ENCODE results near the gene TXLNG. TPM values are rescaled to one million over a fixed set of nuclear protein-coding genes. Genes with fewer than 3 reads are reported as not detected.

The TXLNG gene
- total RNA-seq, 1 experiment from 2014 or later = 10.2 TPM

DNA sequence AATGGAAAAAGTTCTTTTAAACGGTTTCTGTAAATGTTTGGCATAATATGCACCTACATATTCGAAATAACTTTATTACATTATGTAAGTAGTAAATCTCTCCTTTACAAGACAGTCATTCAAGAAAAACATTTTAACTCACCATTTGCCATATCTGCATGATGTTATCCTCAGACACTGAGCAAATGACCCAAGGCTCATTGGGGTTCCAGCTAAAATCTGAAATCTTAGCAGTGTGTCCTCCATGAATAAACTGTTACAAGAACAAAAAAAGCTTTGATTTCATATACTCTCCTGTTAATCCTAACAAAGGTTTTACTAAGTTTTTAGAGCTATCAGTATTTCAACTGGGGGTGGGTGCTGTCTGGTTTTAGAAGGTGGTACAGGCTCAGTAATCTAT lies 59.4 kb downstream of the TXLNG start:
- ChIA-PET CTCF (no interaction called here), POLR2A (no interaction called here)
- peaks cover 7% of the 10 kb centered on the region for H3K36me3 ChIP-seq (ENCODE audit: control insufficient read depth, insufficient read depth, low read length)

DNA sequence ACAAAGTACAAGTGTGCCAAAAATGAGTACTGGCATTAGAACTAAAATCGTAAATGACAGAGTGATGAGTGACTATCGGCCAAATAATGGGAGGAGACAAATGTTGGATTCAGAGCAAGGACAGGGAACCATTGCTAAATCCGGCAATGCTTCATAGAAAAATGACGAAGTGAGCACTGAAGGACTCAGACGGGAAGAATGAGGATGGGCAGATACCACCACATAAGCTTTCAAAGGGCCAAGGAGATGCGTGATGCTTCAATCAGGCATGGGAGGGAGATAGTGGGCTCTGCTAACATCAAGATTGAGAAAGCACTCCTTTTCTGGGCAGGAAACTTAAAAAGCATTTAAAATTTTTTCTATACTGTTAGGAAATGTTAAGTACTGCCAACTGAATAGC lies 62.3 kb downstream of the TXLNG start:
- H3K9me3 ChIP-seq (ENCODE audit: control insufficient read depth, insufficient read depth, low read depth, low read length) = no peaks in the 10 kb centered on the region
- BruUV-seq (replicated peaks) = no TSS peak
- intact Hi-C loops (cut with micrococcal nuclease; ENCODE audit: unreplicated experiment) (no loop called here), in situ Hi-C loops (cut with HindIII; ENCODE audit: low pct_unique_long_range_greater_than_20kb, low sequenced_read_pairs) (no loop called here)
- DNase-seq (ENCODE audit: low read depth, low spot score) = no peak
- peaks cover 7% of the 10 kb centered on the region for H3K36me3 ChIP-seq (ENCODE audit: control insufficient read depth, insufficient read depth, low read length)
- no peaks in the 10 kb centered on the region for H3K27me3 ChIP-seq (ENCODE audit: control insufficient read depth, insufficient read depth, low read length)
- H3K4me1 ChIP-seq (ENCODE audit: control insufficient read depth, insufficient read depth, low read length) = no peaks in the 10 kb centered on the region
- H3K27ac ChIP-seq (ENCODE audit: low read length) = no peak overlapping the region
- no peak for ATAC-seq
- no peak overlapping the region for H3K4me3 ChIP-seq (ENCODE audit: low read depth in 2 of 2, low read length in 2 of 2)
- ChIA-PET POLR2A (no interaction called here), CTCF (no interaction called here)
- no peak for TF ChIP-seq SIN3A (IDR thresholded peaks at IDR 0.05; ENCODE audit: borderline replicate concordance, insufficient read depth, low read depth, low read length)

More for the DNA sequence above, 59.4 kb downstream of the TXLNG start:
- intact Hi-C loops (cut with micrococcal nuclease; ENCODE audit: unreplicated experiment) (no loop called here), in situ Hi-C loops (cut with HindIII; ENCODE audit: low pct_unique_long_range_greater_than_20kb, low sequenced_read_pairs) (no loop called here)
- DNase-seq (ENCODE audit: low read depth, low spot score) = no peak
- ATAC-seq = no peak
- Histone ChIP-seq H3K4me3 (ENCODE audit: low read depth in 2 of 2, low read length in 2 of 2) (no peak overlapping the region), H3K27me3 (ENCODE audit: control insufficient read depth, insufficient read depth, low read length) (no peaks in the 10 kb centered on the region), H3K4me1 (ENCODE audit: control insufficient read depth, insufficient read depth, low read length) (no peaks in the 10 kb centered on the region), H3K27ac (ENCODE audit: low read length) (no peak overlapping the region), H3K9me3 (ENCODE audit: control insufficient read depth, insufficient read depth, low read depth, low read length) (no peaks in the 10 kb centered on the region)
- BruUV-seq (replicated peaks) = no TSS peak
- TF ChIP-seq SIN3A (IDR thresholded peaks at IDR 0.05; ENCODE audit: borderline replicate concordance, insufficient read depth, low read depth, low read length) (no peak), TCF7L2 (IDR thresholded peaks at IDR 0.05; ENCODE audit: low read depth, low read length) (no peak), POLR2AphosphoS5 (IDR thresholded peaks at IDR 0.05; ENCODE audit: low read depth, low read length) (no peak)
- TF ChIP-seq, protein P1, sequence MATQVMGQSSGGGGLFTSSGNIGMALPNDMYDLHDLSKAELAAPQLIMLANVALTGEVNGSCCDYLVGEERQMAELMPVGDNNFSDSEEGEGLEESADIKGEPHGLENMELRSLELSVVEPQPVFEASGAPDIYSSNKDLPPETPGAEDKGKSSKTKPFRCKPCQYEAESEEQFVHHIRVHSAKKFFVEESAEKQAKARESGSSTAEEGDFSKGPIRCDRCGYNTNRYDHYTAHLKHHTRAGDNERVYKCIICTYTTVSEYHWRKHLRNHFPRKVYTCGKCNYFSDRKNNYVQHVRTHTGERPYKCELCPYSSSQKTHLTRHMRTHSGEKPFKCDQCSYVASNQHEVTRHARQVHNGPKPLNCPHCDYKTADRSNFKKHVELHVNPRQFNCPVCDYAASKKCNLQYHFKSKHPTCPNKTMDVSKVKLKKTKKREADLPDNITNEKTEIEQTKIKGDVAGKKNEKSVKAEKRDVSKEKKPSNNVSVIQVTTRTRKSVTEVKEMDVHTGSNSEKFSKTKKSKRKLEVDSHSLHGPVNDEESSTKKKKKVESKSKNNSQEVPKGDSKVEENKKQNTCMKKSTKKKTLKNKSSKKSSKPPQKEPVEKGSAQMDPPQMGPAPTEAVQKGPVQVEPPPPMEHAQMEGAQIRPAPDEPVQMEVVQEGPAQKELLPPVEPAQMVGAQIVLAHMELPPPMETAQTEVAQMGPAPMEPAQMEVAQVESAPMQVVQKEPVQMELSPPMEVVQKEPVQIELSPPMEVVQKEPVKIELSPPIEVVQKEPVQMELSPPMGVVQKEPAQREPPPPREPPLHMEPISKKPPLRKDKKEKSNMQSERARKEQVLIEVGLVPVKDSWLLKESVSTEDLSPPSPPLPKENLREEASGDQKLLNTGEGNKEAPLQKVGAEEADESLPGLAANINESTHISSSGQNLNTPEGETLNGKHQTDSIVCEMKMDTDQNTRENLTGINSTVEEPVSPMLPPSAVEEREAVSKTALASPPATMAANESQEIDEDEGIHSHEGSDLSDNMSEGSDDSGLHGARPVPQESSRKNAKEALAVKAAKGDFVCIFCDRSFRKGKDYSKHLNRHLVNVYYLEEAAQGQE (IDR thresholded peaks at IDR 0.05; ENCODE audit: insufficient read depth in 1 of 2, low read depth in 2 of 2, low read length in 1 of 2) = no peak
- TF ChIP-seq, protein P2, sequence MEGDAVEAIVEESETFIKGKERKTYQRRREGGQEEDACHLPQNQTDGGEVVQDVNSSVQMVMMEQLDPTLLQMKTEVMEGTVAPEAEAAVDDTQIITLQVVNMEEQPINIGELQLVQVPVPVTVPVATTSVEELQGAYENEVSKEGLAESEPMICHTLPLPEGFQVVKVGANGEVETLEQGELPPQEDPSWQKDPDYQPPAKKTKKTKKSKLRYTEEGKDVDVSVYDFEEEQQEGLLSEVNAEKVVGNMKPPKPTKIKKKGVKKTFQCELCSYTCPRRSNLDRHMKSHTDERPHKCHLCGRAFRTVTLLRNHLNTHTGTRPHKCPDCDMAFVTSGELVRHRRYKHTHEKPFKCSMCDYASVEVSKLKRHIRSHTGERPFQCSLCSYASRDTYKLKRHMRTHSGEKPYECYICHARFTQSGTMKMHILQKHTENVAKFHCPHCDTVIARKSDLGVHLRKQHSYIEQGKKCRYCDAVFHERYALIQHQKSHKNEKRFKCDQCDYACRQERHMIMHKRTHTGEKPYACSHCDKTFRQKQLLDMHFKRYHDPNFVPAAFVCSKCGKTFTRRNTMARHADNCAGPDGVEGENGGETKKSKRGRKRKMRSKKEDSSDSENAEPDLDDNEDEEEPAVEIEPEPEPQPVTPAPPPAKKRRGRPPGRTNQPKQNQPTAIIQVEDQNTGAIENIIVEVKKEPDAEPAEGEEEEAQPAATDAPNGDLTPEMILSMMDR (IDR thresholded peaks at IDR 0.05) = no peak

DNA sequence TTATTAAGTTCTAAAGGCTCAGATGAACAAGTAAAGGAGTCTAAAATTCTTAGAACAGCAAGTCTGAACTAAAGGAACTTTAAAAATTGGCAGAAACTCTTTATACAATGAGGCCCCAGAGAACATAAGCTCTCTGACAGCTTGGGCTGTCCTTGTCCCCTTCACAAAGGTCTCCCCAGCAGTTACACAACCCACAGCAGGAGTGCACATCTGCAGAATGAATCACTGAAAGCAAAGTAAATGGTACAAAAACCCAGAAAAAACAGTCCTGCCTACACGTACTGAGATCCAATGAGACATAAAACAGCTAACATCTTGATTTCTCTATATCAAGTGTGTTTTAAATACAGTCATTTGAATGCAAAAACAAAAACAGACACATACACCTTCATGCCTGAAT lies 65.2 kb downstream of the TXLNG start:
- no TSS peak for BruUV-seq (replicated peaks)
- DNase-seq (ENCODE audit: low read depth, low spot score) (no peak), ATAC-seq (no peak)
- ChIA-PET CTCF (no interaction called here), POLR2A (no interaction called here)
- in situ Hi-C loops (cut with HindIII; ENCODE audit: low pct_unique_long_range_greater_than_20kb, low sequenced_read_pairs) (no loop called here), intact Hi-C loops (cut with micrococcal nuclease; ENCODE audit: unreplicated experiment) (no loop called here)
- peaks cover 7% of the 10 kb centered on the region for H3K36me3 ChIP-seq (ENCODE audit: control insufficient read depth, insufficient read depth, low read length)
- no peak overlapping the region for H3K4me3 ChIP-seq (ENCODE audit: low read depth in 2 of 2, low read length in 2 of 2)
- TF ChIP-seq POLR2AphosphoS5 (IDR thresholded peaks at IDR 0.05; ENCODE audit: low read depth, low read length) (no peak), TCF7L2 (IDR thresholded peaks at IDR 0.05; ENCODE audit: low read depth, low read length) (no peak), SIN3A (IDR thresholded peaks at IDR 0.05; ENCODE audit: borderline replicate concordance, insufficient read depth, low read depth, low read length) (no peak)
- TF ChIP-seq, protein P2 (IDR thresholded peaks at IDR 0.05) = no peak
- TF ChIP-seq, protein P1 (IDR thresholded peaks at IDR 0.05; ENCODE audit: insufficient read depth in 1 of 2, low read depth in 2 of 2, low read length in 1 of 2) = no peak
- no peak overlapping the region for H3K27ac ChIP-seq (ENCODE audit: low read length)
- H3K9me3 ChIP-seq (ENCODE audit: control insufficient read depth, insufficient read depth, low read depth, low read length) = no peaks in the 10 kb centered on the region
- H3K27me3 ChIP-seq (ENCODE audit: control insufficient read depth, insufficient read depth, low read length) = no peaks in the 10 kb centered on the region
- no peaks in the 10 kb centered on the region for H3K4me1 ChIP-seq (ENCODE audit: control insufficient read depth, insufficient read depth, low read length)

All from Panc1 (cell line).